ENCODE data around the gene BSN. TPM values are rescaled to one million over a fixed set of nuclear protein-coding genes. Genes with fewer than 3 reads are reported as not detected.
"Not testable (repeated sequence)": the region's sequence is repeated elsewhere in the genome, so short reads cannot be mapped to it uniquely, and the experiment has no call there.

The BSN gene
- total RNA-seq, 5 donors from 2014 or later (not counting 1 experiment from before 2014, with no cell fraction given), result 0.08 to 0.44 (median 0.32) TPM

GRCh38 chr3:49687424-49687795 is 133.1 kb downstream of the BSN start:
- DNase-seq; H3K27me3 Mint-ChIP-seq; H3K9me3 Mint-ChIP-seq; ATAC-seq (replicated peaks in 1 of 4); H3K27ac Mint-ChIP-seq; H3K27ac ChIP-seq (ENCODE audit: low read length); H3K9me3 ChIP-seq; H3K4me3 ChIP-seq (ENCODE audit: control insufficient read depth in 1 of 2, extremely low read depth in 1 of 2, low read length in 1 of 2); CTCF ChIA-PET; H3K36me3 Mint-ChIP-seq; POLR2A ChIA-PET: not testable (repeated sequence)
- WGBS (ENCODE audit: insufficient coverage), result 97% methylated on average over 4 of the region's 12 CpGs
- H3K4me1 ChIP-seq (ENCODE audit: control insufficient read depth in 1 of 2, extremely low read depth in 1 of 2, insufficient read depth in 2 of 2, low read length in 2 of 2), result peaks cover 6 to 52% of the 10 kb centered on the region in 2 experiments
- H3K27me3 ChIP-seq (replicated peaks in 1 of 2; ENCODE audit: control insufficient read depth in 2 of 2, extremely low read depth in 1 of 2, insufficient read depth in 2 of 2, low read length in 1 of 2), result peaks cover 0 to 20% of the 10 kb centered on the region in 2 experiments
- peaks cover 11 to 15% of the 10 kb centered on the region in 2 donors for H3K36me3 ChIP-seq (ENCODE audit: control insufficient read depth in 2 of 2, extremely low read depth in 1 of 2, insufficient read depth in 1 of 2, low read length in 1 of 2)
- H3K4me1 Mint-ChIP-seq, result peaks cover 39 to 46% (median 41%) of the 10 kb centered on the region in 3 donors
- peak overlapping the region; percentile 13 to 97 (median 17) for H3K4me3 Mint-ChIP-seq

GRCh38 chr3:49688338-49689045 is 134.2 kb downstream of the BSN start:
- H3K9me3 ChIP-seq; H3K36me3 ChIP-seq (ENCODE audit: control insufficient read depth in 2 of 2, extremely low read depth in 1 of 2, insufficient read depth in 1 of 2, low read length in 1 of 2); CTCF ChIA-PET; H3K27me3 Mint-ChIP-seq; POLR2A ChIA-PET; H3K36me3 Mint-ChIP-seq; H3K9me3 Mint-ChIP-seq; ATAC-seq (replicated peaks in 1 of 4): not testable (repeated sequence)
- peak overlapping the region; percentile 93 to 97 (median 96) for H3K4me3 Mint-ChIP-seq
- H3K27ac Mint-ChIP-seq, result peak overlapping the region; percentile 94 to 97
- DNase-seq, result peak in 1 of 35 experiments; percentile 26
- Histone ChIP-seq H3K4me1 (ENCODE audit: control insufficient read depth in 1 of 2, extremely low read depth in 1 of 2, insufficient read depth in 2 of 2, low read length in 2 of 2) (peaks cover 6 to 52% of the 10 kb centered on the region in 2 experiments), H3K27ac (ENCODE audit: low read length) (peak overlapping the region; percentile 75), H3K4me3 (ENCODE audit: control insufficient read depth in 1 of 2, extremely low read depth in 1 of 2, low read length in 1 of 2) (peak overlapping the region; percentile 94 to 99), H3K27me3 (replicated peaks in 1 of 2; ENCODE audit: control insufficient read depth in 2 of 2, extremely low read depth in 1 of 2, insufficient read depth in 2 of 2, low read length in 1 of 2) (peaks cover 0 to 20% of the 10 kb centered on the region in 2 experiments)
- WGBS (ENCODE audit: insufficient coverage), result 92% methylated on average over 3 of the region's 7 CpGs
- H3K4me1 Mint-ChIP-seq, result peaks cover 43 to 50% (median 46%) of the 10 kb centered on the region in 3 donors

DNA sequence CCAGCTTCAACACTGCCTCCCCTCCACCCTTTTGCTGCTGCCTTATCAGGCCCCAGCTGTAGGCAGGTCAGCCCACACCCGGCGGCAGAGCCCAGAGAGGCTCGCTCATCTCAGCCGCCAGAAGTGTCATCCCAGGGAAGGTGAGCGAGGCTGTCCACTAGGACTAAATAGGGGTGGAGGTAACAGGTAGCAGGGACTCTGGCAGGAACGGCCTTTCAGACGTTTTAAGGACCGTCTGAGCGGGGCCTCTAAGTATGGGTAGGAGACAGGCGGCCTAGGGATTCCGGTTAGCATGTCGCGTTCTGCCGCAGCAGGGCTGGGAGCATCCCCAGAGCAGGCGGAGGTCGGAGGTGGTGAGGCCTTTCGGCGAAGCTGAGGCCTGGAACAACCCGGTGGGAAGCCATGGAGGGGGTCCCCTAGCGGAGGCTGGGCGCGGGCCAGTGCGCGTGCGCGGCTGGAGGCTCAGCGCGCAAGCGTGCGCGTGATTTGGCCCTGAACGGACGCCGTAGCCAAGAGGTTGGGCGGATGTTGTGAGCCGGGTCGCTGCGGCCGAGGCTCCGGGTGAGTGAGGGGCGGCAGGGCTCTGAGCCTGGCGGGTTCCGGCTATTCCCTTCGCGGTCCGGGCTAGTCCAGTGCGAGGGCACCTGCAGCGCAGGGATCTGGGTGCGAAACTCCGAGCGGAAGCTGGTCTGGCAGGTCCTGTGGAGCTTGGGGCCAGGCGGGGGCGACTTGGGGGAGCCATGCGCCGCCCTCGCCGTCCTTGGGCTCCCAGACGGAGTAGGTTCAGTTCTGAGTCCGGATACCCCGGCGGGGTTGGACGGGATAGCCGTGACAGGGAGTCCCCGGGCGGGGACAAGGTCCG is 135.0 kb downstream of the BSN start, which contains the start of the genes MST1 and RNF123:
MST1 (minus strand) TSS at position 429 of the 862 bp plus-strand sequence. CDS start 783 bp downstream, outside the sequence.
RNF123 (plus strand) TSS at position 512 of the 862 bp plus-strand sequence. CDS start 1,609 bp downstream, outside the sequence.
- Histone ChIP-seq H3K9me3 (no peaks in the 10 kb centered on the region), H3K27ac (ENCODE audit: low read length) (peak within 1 kb of the TSS; percentile 75), H3K27me3 (replicated peaks in 1 of 2; ENCODE audit: control insufficient read depth in 2 of 2, extremely low read depth in 1 of 2, insufficient read depth in 2 of 2, low read length in 1 of 2) (peaks cover 0 to 20% of the 10 kb centered on the region in 2 experiments), H3K36me3 (ENCODE audit: control insufficient read depth in 2 of 2, extremely low read depth in 1 of 2, insufficient read depth in 1 of 2, low read length in 1 of 2) (no peaks in the 10 kb centered on the region), H3K4me3 (ENCODE audit: control insufficient read depth in 1 of 2, extremely low read depth in 1 of 2, low read length in 1 of 2) (peak within 1 kb of the TSS; percentile 94 to 99), H3K4me1 (ENCODE audit: control insufficient read depth in 1 of 2, extremely low read depth in 1 of 2, insufficient read depth in 2 of 2, low read length in 2 of 2) (peaks cover 6 to 52% of the 10 kb centered on the region in 2 experiments)
- peaks cover 45 to 57% (median 54%) of the 10 kb centered on the region in 3 donors for H3K4me1 Mint-ChIP-seq
- DNase-seq (peak; percentile 82 to 97 (median 90)), ATAC-seq (replicated peaks in 1 of 4) (peak; percentile 78 to 83 (median 80))
- peak within 1 kb of the TSS; percentile 94 to 97 for H3K27ac Mint-ChIP-seq
- POLR2A ChIA-PET, result no interaction called here
- CTCF ChIA-PET, result interaction anchor here in 1 of 2 donors (0.5 kb wide), 1 partner anchor 87 kb away, joined by 4 read pairs; no protein-coding TSS in a partner anchor
- peaks cover 0 to 4% of the 10 kb centered on the region in 2 donors for H3K27me3 Mint-ChIP-seq
- peak within 1 kb of the TSS; percentile 93 to 97 (median 96) for H3K4me3 Mint-ChIP-seq
- peaks cover 7% of the 10 kb centered on the region for H3K36me3 Mint-ChIP-seq
- no peaks in the 10 kb centered on the region for H3K9me3 Mint-ChIP-seq
- under 1% methylated on average over 51 of the region's 66 CpGs for WGBS (ENCODE audit: insufficient coverage)

DNA sequence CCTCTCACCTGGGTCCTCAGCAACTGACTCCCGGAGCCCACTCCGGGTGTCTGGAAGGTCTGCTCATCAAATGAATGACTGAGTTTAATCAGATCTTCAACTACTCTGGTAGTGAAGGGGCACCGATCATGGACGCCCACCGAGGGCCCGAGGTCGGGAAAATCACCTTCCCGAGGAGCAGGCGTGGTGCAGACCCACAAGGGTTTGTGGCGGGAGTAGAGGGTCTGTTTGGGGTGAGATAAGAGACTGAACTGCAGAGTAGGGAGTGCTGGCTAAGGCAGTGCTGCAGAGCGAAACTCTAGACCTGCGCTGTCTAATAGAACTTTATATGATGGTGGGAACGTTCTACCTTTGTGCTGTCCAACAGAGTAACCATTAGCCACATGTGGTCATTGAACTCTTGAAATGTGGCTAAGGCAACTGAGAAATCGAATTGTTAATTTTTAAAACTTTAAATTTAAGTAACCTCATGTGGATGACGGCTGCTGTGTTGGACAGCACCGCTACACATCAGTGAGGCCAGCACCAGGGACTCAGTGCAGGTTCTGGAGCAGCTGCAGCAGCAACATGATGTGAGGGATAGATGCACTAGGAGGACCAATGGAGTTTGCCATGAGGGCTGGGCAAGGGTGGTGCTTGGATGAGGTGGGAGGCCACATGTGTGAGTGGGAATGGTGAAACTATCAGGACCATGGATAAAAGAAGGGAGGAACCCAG is 135.8 kb downstream of the BSN start:
- peak overlapping the region; percentile 94 to 99 for H3K4me3 ChIP-seq (ENCODE audit: control insufficient read depth in 1 of 2, extremely low read depth in 1 of 2, low read length in 1 of 2)
- H3K36me3 ChIP-seq (ENCODE audit: control insufficient read depth in 2 of 2, extremely low read depth in 1 of 2, insufficient read depth in 1 of 2, low read length in 1 of 2); ATAC-seq (replicated peaks in 1 of 4); H3K9me3 Mint-ChIP-seq; H3K9me3 ChIP-seq; POLR2A ChIA-PET; DNase-seq; H3K36me3 Mint-ChIP-seq; H3K27me3 Mint-ChIP-seq: not testable (repeated sequence)
- CTCF ChIA-PET, result interaction anchor here in 1 of 2 donors (0.5 kb wide), 1 partner anchor 88 kb away, joined by 4 read pairs; no protein-coding TSS in a partner anchor
- peaks cover 0 to 20% of the 10 kb centered on the region in 2 experiments for H3K27me3 ChIP-seq (replicated peaks in 1 of 2; ENCODE audit: control insufficient read depth in 2 of 2, extremely low read depth in 1 of 2, insufficient read depth in 2 of 2, low read length in 1 of 2)
- Mint-ChIP-seq H3K27ac (peak overlapping the region; percentile 94 to 97), H3K4me1 (peaks cover 45 to 57% (median 55%) of the 10 kb centered on the region in 3 donors), H3K4me3 (peak overlapping the region; percentile 93 to 97 (median 96))
- H3K27ac ChIP-seq (ENCODE audit: low read length), result peak overlapping the region; percentile 38
- peaks cover 6 to 52% of the 10 kb centered on the region in 2 experiments for H3K4me1 ChIP-seq (ENCODE audit: control insufficient read depth in 1 of 2, extremely low read depth in 1 of 2, insufficient read depth in 2 of 2, low read length in 2 of 2)
- WGBS (ENCODE audit: insufficient coverage), result 11% methylated on average over 11 of the region's 16 CpGs

DNA sequence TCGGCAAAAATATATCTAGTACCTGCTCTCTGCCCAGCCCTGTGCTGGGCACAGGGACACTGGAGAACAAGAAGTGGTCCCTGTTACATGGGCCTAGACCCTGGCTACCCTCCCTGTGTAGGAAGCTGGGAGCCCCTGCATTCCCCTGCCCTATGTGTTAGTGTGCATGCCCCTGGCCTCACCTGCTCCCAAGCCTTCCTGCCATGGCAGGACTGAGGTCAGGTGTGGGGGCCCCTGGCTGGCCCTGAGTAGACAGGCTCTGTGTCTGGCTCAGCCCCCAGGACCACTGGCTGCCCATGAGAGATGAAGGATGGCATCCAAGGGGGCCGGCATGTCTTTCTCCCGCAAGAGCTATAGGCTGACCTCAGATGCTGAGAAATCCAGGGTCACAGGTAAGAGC is 136.6 kb downstream of the BSN start:
- WGBS (ENCODE audit: insufficient coverage), result 89% methylated on average over 3 of the region's 3 CpGs
- POLR2A ChIA-PET, result not testable (repeated sequence)

More for the DNA sequence above, 136.6 kb downstream of the BSN start:
- CTCF ChIA-PET; H3K27ac ChIP-seq (ENCODE audit: low read length); H3K36me3 Mint-ChIP-seq; H3K27me3 Mint-ChIP-seq; DNase-seq; H3K36me3 ChIP-seq (ENCODE audit: control insufficient read depth in 2 of 2, extremely low read depth in 1 of 2, insufficient read depth in 1 of 2, low read length in 1 of 2); H3K9me3 ChIP-seq; H3K9me3 Mint-ChIP-seq; H3K4me3 ChIP-seq (ENCODE audit: control insufficient read depth in 1 of 2, extremely low read depth in 1 of 2, low read length in 1 of 2); ATAC-seq (replicated peaks in 1 of 4): not testable (repeated sequence)
- Mint-ChIP-seq H3K27ac (peak overlapping the region; percentile 46 to 97), H3K4me3 (peak overlapping the region; percentile 93 to 97 (median 96)), H3K4me1 (peaks cover 44 to 55% (median 54%) of the 10 kb centered on the region in 3 donors)
- Histone ChIP-seq H3K4me1 (ENCODE audit: control insufficient read depth in 1 of 2, extremely low read depth in 1 of 2, insufficient read depth in 2 of 2, low read length in 2 of 2) (peaks cover 6 to 48% of the 10 kb centered on the region in 2 experiments), H3K27me3 (replicated peaks in 1 of 2; ENCODE audit: control insufficient read depth in 2 of 2, extremely low read depth in 1 of 2, insufficient read depth in 2 of 2, low read length in 1 of 2) (peaks cover 0 to 17% of the 10 kb centered on the region in 2 experiments)

All from T-cell (primary cell).